Inflammatory macrophage treated with lipopolysaccharide for 4 hours (primary cell): ENCODE data around the gene LRCH4.

Experiments used
- DNase-seq: peaks from one replicate; pipeline ENCODE4 v3.0.0-alpha.2; 2020

Gene LRCH4, protein sequence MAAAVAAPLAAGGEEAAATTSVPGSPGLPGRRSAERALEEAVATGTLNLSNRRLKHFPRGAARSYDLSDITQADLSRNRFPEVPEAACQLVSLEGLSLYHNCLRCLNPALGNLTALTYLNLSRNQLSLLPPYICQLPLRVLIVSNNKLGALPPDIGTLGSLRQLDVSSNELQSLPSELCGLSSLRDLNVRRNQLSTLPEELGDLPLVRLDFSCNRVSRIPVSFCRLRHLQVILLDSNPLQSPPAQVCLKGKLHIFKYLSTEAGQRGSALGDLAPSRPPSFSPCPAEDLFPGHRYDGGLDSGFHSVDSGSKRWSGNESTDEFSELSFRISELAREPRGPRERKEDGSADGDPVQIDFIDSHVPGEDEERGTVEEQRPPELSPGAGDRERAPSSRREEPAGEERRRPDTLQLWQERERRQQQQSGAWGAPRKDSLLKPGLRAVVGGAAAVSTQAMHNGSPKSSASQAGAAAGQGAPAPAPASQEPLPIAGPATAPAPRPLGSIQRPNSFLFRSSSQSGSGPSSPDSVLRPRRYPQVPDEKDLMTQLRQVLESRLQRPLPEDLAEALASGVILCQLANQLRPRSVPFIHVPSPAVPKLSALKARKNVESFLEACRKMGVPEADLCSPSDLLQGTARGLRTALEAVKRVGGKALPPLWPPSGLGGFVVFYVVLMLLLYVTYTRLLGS

DNA sequence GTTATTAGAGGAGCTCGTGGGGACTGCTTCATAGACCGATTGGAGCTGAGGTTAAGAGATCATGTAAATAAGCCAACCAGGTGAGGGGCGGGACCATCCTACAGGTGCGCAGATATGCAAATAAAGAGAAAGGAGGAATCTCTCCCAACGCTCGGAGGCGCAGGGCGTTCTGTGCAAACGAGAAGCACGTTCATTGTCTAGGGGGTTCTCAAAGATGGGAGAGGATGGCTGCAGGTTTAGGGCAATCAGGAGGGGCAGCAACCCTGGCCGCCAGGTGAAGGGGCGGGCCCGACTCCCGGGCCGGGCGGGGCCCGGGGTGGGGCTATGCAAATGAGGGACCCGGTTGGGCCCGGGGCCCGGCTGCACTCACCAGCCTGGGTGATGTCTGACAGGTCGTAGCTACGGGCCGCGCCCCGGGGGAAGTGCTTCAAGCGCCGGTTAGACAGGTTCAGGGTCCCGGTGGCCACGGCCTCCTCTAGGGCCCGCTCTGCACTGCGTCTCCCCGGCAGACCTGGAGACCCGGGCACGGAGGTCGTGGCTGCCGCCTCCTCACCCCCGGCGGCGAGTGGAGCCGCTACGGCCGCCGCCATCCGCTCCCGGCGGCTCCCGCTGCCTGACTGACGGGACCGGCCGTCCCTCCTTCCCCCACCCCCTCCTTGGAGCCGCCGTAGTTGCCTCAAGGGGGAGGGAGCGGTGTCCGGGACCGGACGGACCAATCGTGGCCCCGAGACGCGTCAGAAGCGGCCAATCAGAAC, at the start of gene LRCH4:
Gene LRCH4, minus strand, starts transcription at position 619 of the 755 bp plus-strand sequence. Its CDS starts 29 bp downstream, at position 590.
- peak; percentile 52 for DNase-seq

DNA sequence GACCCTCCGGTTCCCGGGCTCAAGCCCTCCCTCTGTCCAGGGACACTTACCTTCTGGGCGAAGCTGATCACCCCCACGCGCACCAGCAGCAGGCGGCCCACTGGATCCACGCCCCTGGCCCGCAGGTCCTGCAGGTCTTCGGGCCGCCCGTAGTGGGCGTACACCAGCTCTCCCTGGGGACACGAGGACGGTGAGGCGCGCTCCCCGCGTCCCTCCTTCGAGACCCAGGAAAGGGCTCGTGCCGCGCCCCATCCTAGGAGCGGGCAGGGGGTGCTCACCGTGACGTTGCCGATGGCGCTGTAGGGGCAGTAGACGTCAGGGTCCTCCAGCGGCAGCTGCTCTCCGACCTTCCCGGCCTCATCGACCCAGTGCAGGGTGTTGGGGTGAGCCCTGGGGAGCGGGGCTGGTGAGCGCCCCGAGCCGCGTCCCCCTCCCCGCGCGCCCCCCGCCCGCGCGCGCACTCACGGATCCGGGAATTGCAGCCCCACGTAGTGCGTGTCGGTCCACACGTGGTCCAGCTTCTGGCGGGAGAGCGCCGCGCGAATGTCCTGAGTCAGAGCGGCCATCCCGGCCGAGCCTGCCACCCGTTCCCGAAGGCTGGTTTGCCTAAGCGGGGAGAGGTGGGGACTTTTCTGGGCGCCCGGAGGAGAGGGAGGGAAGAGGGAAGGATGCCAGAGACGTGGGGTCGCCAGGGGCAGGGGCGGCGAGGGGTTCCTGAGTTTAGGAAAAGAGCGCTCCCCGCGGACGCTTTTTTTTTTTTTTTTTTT, 47.2 kb upstream of the LRCH4 start:
- peak; percentile 44 for DNase-seq

DNA sequence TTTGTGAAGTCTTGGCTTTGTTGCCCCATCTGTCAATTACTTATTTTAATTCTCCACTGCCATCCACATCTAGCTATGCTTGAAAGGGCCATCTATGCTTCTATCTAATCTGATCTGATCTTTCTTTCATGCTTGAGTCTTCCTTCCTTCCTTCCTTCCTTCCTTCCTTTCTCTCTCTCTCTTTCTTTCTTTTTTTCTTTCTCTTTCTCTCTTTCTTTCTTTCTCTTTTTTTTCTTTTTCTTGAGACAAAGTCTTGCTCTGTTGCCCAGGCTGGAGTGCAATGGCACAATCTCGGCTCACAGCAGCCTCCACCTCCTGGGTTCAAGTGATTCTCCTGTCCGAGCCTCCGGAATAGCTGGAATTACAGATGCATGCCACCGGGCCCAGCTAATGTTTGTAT, 44.1 kb upstream of the LRCH4 start:
- no peak for DNase-seq

DNA sequence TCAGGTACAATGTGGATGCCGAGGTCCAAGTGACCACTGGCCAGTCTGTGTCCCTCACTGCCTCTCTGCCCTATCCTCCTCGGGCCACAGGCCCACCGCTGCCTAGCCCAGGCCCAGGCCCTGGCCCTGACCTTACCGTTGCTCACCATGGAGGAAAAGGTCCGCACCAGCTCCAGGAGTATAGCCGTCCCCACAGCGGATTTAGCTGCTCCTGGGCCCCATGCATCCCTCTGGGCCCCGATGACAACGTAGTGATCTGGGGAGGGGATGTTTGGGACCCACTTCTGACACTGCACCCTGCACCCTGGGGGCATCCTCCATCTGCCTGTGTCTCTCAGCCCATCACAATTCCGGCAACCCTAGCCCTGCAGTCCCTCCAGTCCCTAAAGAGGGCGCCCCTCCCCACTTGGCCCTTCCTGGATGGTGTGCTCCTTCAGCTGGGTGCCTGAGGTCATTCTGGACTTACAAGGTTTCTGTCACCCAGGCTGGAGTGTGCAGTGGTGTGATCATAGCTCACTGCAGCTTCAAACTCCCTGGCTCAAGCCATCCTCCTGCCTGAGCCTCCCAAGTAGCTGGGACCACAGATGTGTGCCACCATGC, 43.3 kb upstream of the LRCH4 start:
- DNase-seq = peak; percentile 44

DNA sequence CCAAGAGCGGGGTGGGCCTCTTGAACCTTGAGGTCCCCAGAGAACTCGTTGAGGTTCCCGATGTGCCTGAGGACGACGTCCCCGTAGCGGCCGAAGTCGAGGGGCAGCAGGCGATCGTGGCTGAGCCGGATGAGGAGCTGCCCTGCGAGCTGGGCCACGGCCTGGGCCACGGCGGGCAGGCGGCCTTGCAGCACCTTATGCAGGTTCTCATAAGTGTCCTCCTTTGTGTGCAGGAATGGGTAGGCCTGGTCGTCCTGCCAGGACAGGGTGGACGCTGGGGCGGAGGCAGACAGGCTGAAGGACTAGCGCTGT, 41.3 kb upstream of the LRCH4 start:
- no peak for DNase-seq

DNA sequence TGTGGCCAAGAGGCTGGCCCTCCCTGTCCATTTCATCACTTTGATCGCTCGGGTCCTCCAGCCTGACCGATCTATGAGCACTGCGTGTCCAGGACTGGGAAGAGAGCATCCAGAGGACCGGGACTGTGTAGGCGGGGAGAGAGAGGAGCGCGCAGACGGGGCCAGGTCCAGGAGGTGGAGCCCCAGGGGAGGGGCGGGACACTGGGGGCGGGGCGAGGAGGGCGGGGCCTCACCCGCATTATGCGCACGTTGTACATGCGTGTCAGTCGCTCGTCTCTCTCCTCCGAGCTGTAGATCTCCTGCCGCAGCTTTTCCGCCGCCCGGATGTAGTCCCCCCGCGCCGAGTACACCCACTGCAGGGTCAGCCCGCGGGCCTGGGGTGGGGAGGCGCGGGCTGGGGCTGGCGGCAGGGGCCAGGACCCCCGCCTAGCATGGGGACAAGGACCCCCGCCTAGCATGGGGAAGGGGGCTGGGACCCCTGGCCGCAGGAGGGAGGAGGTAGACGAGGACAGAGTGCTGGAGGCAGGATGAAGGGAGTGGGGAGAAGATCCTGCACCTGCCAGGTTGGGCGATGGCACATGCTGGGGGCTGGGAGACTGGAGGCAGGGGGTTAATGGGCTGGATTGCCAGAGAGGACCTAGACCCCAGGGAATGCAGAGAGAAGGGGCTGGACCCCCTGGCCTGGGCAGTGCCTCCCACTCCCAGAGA, 40.8 kb upstream of the LRCH4 start:
- peak; percentile 75 for DNase-seq

DNA sequence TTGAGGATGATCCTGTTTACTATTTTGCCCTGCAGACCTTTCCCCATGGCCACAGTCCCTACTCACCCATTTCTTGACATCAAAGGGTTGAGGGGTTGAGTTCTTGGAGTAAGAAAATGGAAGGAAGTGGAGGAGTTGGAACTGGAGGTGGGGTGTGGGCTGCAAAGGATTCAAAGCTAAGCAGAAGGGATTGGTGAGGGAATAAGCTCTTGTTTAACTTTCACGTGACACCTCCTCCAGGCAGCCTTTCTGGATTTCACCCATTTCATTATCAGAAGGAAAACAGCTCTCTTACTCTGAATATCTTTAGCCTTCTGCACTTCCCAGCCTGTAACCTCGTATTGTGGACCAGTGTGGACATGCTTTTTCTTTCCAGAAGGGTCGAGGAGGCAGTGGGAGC, 40.1 kb upstream of the LRCH4 start:
- no peak for DNase-seq

DNA sequence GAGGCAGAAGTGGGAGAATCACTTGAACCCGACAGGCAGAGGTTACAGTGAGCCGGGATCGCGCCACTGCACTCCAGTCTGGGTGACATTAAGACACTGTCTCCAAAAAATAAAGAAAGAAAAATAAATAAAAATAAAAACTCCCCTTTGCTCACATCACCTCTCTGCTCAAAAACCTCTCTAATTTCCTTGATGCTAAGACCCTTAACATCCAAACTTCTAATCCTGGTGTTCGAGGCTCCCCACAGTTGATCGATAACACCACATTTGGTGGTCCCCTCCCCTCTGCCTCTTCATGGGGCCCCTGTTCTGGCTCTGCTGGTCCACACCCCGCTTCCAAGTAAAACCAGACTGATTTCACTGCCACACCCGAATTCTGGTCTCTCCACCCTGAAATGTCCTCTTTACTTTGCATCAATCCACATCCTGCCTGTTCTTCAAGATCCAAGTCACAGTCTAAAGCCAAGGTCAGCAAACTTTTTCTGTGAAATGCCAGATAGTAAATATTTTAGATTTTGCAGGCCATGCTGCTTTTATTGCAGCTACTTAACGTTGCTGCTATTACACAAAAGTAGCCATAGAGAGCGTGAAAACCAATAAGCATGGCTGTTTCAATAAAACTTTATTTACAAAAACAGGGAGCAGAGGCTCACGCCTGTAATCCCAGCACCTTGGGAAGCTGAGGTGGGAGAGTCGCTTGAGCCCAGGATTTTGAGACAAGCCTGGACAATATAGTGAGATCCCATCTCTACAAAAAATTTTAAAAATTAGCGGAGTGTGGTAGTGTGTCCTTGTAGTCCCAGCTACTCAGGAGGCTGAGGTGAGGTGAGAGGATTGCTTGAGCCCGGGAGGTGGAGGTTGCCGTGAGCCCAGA, 38.3 kb upstream of the LRCH4 start:
- no peak for DNase-seq

DNA sequence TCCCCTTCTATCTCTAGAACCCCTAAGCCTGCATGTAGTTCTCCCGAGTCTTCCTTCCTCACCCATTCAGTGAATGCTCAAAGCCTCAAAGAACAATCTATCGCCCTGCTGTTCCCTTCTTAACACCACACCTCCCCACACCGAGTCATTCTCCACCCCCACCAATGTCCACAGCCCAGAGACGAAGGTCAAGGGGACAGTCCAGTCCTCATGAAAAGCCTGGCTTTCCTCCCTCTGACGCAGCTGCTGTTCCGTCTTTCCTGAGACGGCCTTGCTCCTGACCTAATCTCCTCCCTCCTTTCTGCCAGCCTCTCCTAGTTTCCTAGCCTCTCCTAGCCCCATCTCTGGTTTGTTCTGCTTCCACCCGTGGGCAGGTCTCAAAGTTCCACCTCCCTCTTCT, 35.6 kb upstream of the LRCH4 start:
- no peak for DNase-seq

DNA sequence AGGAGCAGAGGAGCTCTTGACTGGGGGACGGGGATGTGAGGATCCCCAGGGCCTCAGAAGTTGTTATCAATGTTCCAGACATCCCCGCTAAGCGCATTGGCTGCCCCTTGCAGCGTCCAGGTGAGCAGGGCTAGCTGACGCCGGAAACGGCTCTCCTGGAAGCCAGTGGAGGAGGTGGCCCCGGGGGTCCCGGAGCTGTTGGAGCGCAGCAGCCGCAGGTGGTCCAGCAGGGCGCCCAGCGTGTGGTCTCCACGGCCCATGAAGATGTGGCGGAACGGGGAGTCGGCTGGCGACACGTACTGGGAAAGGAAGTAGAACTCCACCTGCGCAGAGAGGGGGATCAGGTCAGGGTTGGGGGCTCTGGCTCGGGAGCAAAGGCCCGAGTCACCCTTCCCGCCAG, 34.9 kb upstream of the LRCH4 start:
- no peak for DNase-seq

DNA sequence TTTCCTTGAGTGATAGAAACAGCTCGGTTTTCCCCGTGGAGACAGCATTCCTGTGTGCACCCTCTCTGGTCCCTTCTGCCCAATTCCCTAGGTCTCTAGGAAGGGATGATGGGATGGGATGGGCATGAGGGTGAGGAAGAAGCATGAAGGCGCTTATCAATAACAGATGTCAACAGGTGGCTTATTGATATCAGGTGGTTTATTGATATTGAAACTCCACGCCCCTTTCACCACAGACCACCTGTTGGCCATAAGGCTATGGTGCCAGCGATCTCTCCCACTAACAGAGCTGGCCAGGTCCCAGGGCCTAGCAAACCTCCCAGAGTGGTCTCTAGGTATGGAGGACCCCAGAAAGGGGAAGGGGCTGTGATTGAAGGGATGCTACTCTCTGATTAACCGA, 34.3 kb upstream of the LRCH4 start:
- DNase-seq = no peak

DNA sequence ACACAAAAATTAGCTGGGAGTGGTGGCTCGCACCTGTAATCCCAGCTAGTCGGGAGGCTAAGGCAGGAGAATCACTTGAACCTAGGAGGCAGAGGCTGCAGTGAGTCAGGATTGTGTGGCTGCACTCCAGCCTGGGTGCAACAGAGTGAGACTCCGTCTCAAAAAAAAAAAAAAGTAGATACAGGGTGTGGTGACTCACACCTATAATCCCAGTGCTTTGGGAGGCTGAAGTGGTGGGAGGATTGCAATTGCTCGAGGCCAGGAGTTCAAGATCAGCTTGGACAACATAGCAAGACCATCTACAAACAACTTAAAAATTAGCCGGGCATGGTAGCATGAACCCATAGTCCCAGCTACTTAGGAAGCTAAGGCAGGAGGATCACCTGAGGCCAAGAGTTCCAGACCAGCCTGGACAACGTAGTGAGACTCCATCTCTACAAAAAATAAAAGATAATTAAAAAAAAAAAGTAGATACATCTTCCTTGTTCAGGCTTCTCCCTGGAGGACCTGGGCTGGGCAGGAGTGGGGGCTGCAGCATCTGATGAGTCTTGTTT, 28.5 kb upstream of the LRCH4 start:
- DNase-seq = no peak

DNA sequence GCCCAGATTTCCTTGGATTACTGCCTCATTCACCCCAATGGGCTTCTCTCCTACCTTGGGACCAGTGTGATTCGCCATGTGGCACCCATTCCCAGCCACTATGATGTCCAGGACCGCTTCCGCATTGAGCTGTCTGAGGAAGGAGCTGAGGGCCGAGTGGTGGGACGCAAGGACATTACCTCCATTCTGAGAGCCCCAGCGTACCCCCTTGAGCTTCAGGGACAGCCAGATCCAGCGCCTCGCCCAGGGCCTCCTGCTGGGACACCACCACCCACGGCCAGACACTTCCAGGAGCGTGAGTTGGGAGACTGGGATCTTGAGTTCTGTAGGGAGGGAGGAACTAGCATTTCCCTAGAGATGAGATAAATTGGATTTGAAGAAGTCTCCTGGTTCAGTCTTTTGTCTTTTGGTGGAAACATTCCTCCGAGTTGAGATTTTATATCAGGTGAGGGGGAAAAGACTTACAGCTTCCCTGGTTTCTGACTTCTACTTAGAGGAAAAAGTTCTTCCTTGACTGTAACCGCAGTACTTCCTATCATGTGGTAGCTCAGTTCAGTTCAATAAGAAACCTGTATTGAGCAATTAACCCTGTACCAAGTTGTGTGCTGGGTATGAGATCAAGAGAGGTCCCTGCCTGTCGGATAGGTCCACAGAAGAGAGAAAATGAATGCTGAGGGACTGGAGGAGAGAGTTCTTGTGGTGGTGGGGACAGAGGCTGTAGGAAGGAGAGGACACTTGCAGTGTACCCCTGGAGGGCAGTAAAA, 27.7 kb upstream of the LRCH4 start:
- peak; percentile 63 for DNase-seq

DNA sequence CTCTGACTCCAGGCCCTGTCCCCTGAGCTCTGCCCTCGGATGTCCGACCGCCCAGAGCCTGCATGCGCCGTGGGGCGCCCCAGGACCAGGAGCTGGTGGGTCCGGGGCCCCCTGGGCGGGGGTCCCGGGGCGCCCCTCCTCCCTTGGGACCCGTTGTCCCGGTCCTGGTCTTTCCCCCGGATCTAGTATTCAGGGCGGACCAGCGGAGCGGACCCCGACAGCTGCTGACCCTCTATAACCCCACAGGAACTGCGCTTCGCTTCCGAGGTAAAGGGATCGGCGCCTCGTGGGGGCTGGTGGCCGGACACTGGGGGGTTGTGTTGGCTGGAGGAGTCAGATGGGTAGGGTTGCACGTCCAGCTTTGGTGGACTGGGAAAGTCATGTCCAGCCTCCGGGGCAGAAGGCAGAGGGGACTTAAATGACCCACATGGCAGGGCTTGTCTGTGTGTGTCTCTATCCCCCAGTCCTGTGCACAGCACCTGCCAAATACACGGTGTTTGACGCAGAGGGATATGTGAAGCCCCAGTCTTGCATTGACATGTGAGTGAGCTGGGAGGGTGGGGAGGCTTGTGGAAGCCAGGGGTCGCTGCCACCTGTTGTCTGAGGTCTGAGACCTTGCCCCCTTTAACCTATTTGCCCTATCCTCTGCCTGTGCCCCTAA, 26.9 kb upstream of the LRCH4 start:
- DNase-seq = no peak

DNA sequence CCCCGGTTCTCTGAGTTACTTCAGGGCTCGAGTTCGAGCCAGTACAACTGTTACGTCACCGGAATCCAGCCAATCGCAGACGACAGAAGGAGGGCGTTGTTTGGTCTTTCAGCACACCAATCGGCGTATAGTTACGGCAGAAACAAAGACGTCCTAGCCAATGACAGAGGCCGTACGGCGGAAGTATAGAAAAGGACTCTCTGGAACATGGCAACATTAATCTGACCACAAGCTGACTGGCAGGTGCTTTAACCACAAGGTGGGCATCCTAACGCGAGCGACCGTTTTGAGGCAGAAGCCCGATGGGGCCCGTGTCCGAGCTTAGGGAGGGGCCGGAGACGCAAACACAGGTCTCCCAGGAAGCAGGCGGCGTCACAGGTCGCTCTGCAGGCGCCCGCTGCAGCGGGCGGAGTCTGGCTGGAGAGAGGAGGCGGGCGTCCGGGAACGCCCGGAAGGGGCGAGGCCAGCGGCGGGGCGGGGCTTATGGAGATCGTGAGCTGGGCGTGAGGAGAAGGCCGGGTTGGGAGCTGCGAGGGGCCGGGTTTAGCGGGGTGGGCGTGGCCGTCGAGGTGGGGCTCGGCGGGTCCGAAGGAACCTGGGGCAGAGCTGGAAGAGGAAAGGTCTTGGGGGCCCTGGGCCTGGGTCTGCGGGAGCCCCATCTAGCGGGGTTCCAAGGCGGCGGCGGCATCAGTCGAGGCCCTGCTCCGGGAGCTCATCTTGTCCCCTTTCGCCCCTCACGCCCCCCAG, 26.2 kb upstream of the LRCH4 start, which contains the start of gene MOSPD3:
Gene MOSPD3, plus strand, starts transcription at position 558 of the 747 bp plus-strand sequence. CDS start 252 bp downstream, outside the sequence.
- DNase-seq = peak; percentile 99

DNA sequence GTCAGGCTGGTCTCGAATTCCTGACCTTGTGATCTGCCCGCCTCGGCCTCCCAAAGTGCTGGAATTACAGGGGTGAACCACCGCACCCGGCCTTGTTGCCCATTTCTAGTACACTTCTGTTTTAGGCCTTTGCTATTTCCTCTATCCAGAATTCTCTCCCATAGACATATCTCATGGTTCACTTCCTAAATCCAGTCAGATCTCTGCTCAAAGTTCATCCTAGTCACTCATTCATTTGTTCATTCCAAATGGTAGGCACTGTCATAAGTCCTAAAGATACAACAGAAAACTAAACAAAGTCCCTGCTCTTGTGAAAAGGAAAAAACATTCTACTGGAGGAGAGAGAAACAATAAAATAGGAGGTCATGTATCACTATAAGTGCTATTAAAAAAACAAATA, 24.0 kb upstream of the LRCH4 start:
- peak; percentile 33 for DNase-seq

DNA sequence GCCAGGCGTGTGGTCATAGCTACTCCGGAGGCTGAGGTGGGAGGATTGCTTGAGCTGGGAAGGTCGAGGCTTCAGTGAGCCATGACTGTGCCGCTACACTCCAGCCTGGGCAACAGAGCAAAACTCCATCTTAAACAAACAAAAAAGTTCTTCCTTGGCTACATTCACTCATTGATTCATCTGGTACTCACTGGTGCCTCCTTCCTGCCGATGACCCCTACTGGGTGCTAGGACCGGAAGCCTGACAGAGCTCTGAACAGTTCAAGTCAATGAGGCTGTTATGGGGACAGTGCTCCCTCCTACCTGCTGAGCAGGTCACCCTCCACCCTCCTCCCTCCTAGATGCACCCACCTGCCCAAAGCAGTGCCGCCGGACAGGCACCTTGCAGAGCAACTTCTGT, 21.2 kb upstream of the LRCH4 start:
- DNase-seq = no peak

DNA sequence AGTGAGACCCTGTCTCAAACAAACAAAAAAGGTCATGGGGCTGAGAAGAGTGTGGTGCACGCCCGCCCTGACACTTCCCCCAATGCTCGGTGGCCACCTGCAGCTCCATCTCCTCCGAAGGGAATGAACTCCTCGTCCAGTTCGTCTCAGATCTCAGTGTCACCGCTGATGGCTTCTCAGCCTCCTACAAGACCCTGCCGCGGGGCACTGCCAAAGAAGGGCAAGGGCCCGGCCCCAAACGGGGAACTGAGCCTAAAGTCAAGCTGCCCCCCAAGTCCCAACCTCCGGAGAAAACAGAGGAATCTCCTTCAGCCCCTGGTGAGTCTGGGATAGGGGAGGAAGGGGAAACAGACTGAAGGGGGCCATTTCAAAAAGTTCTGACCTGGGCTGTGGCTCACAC, 20.4 kb upstream of the LRCH4 start:
- no peak for DNase-seq
